SK-N-SH treated with all-trans-retinoic acid at 6 μM for 48 hours (cell line): ENCODE results near the gene SEC62.

ENCODE experiments used
- ATAC-seq: fragments of 200-7000 bp; cut with Tn5 transposase; 3 replicates; pipeline ENCODE4 v1.9.1; 2020; ENCODE audit warnings: mild to moderate bottlenecking, moderate library complexity
- ARNTL ChIP-seq: fragments of 450-650 bp; formaldehyde crosslinking; IDR thresholded peaks from 2 replicates; pipeline ENCODE4 v1.5.0; 2020; ENCODE audit warnings: low read depth, mild to moderate bottlenecking, moderate library complexity, borderline replicate concordance
- CREB5 ChIP-seq: fragments of 250-450 bp; sonication (Bioruptor Pico); IDR thresholded peaks from 2 replicates; pipeline ENCODE4 v1.5.1; 2020; ENCODE audit warnings: low read depth, mild to moderate bottlenecking, moderate library complexity
- CSDC2 ChIP-seq: fragments of 250-450 bp; sonication (Bioruptor Pico); IDR thresholded peaks from 2 replicates; pipeline ENCODE4 v1.5.0; 2020; ENCODE audit warnings: mild to moderate bottlenecking, moderate library complexity
- CSRNP3 ChIP-seq: fragments of 250-450 bp; sonication (Bioruptor Pico); IDR thresholded peaks from 2 replicates; pipeline ENCODE4 v1.5.1; 2021; ENCODE audit warnings: mild to moderate bottlenecking, moderate library complexity
- ESRRG ChIP-seq: fragments of 250-450 bp; sonication (Bioruptor Pico); IDR thresholded peaks from 2 replicates; pipeline ENCODE4 v1.6.1; 2021; ENCODE audit warnings: mild to moderate bottlenecking
- ISL1 ChIP-seq: fragments of 250-450 bp; sonication (Bioruptor Pico); IDR thresholded peaks from 2 replicates; pipeline ENCODE4 v2.1.2; 2022; ENCODE audit warnings: mild to moderate bottlenecking, moderate library complexity
- OSR1 ChIP-seq: fragments of 250-450 bp; sonication (Bioruptor Pico); IDR thresholded peaks from 2 replicates; pipeline ENCODE4 v1.8.0; 2022; ENCODE audit warnings: moderate library complexity, mild to moderate bottlenecking, inconsistent platforms
- POU6F1 ChIP-seq: fragments of 250-450 bp; sonication (Bioruptor Pico); IDR thresholded peaks from 2 replicates; pipeline ENCODE4 v1.8.0; 2021; ENCODE audit warnings: low read depth, mild to moderate bottlenecking, moderate library complexity, borderline replicate concordance
- PPARA ChIP-seq: fragments of 250-450 bp; sonication (Bioruptor Pico); IDR thresholded peaks from 2 replicates; pipeline ENCODE4 v1.5.0; 2020; ENCODE audit warnings: mild to moderate bottlenecking, borderline replicate concordance
- TCF4 ChIP-seq: fragments of 250-450 bp; sonication (Bioruptor Pico); IDR thresholded peaks from 2 replicates; pipeline ENCODE4 v1.8.0; 2021; ENCODE audit warnings: mild to moderate bottlenecking, moderate library complexity, borderline replicate concordance
- TOX ChIP-seq: fragments of 250-450 bp; sonication (Bioruptor Pico); IDR thresholded peaks from 2 replicates; pipeline ENCODE4 v1.8.0; 2021; ENCODE audit warnings: mild to moderate bottlenecking, moderate library complexity, borderline replicate concordance
- TSHZ2 ChIP-seq: fragments of 250-450 bp; sonication (Bioruptor Pico); IDR thresholded peaks from 2 replicates; pipeline ENCODE4 v1.5.0; 2020; ENCODE audit warnings: mild to moderate bottlenecking, moderate library complexity
- ZFP3 ChIP-seq: fragments of 250-450 bp; sonication (Bioruptor Pico); IDR thresholded peaks from 2 replicates; pipeline ENCODE4 v1.5.0; 2020; ENCODE audit warnings: mild to moderate bottlenecking, moderate library complexity
- ZNF565 ChIP-seq: fragments of 450-650 bp; formaldehyde crosslinking; conservative IDR thresholded peaks from 2 replicates; pipeline ENCODE4 v1.5.0; 2020; ENCODE audit warnings: low read depth, mild to moderate bottlenecking, moderate library complexity
- ZNF70 ChIP-seq: fragments of 450-650 bp; formaldehyde crosslinking; IDR thresholded peaks from 2 replicates; pipeline ENCODE4 v1.5.0; 2020; ENCODE audit warnings: mild to moderate bottlenecking, moderate library complexity
- ZNF8 ChIP-seq: fragments of 450-650 bp; formaldehyde crosslinking; IDR thresholded peaks from 2 replicates; pipeline ENCODE4 v1.5.0; 2020; ENCODE audit warnings: mild to moderate bottlenecking, moderate library complexity

SEC62 gene

GRCh38 chr3:169946336-169946735 lies 20.3 kb upstream of the SEC62 start:
- TF ChIP-seq ZNF565 (CRISPR knock-in tag) = no peak
- TF ChIP-seq POU6F1 (CRISPR knock-in tag) = no peak
- no peak for TF ChIP-seq CSRNP3
- TF ChIP-seq CREB5 (CRISPR knock-in tag) = no peak
- no peak for TF ChIP-seq PPARA (CRISPR knock-in tag)
- TF ChIP-seq ISL1 (CRISPR knock-in tag) = no peak
- no peak for TF ChIP-seq TCF4 (CRISPR knock-in tag)
- TF ChIP-seq TOX = no peak
- no peak for TF ChIP-seq ESRRG (CRISPR knock-in tag)
- TF ChIP-seq ZNF8 (CRISPR knock-in tag) = no peak
- TF ChIP-seq ZFP3 (CRISPR knock-in tag) = no peak
- TF ChIP-seq ZNF70 (CRISPR knock-in tag) = no peak
- no peak for TF ChIP-seq ARNTL (CRISPR knock-in tag)
- TF ChIP-seq OSR1 (CRISPR knock-in tag) = no peak
- TF ChIP-seq CSDC2 (CRISPR knock-in tag) = no peak
- ATAC-seq = no peak

- TF ChIP-seq CSRNP3 (no peak), ISL1 (CRISPR knock-in tag) (no peak)
- no peak for ATAC-seq
Observed at GRCh38 chr3:169948559-169949448, 17.8 kb upstream of the SEC62 start.

GRCh38 chr3:169952045-169952444 lies 14.6 kb upstream of the SEC62 start:
- TF ChIP-seq TSHZ2 (CRISPR knock-in tag) (no peak), POU6F1 (CRISPR knock-in tag) (no peak)
- ATAC-seq = no peak
